Tracheal epithelial cell (primary cell): ENCODE data around the gene RNF11. TPM values are rescaled to one million over a fixed set of nuclear protein-coding genes. Genes with fewer than 3 reads are reported as not detected.

Experiments
- total RNA-seq: library from RNA; depleted of rRNA; stranded (reverse); fragments of >200 nt; gene quantifications from 2 replicates; pipeline ENCODE4 v1.2.1, GENCODE V29; 2014

The RNF11 gene
- 77.6 and 79.1 TPM in 2 replicates for total RNA-seq

GRCh38 chr1:51235673-51236530 lies at the start of gene RNF11:
RNF11 (plus strand) TSS chr1:51236273; CDS start chr1:51236757, 484 bp downstream.

Other genes starting within 250 kb of the RNF11 start
- gene C1orf185, start 134.0 kb upstream of the RNF11 start, total RNA-seq, result not detected in 2 replicates
- 8.1 and 15.2 TPM in 2 replicates for gene TTC39A, start 94.3 kb downstream of the RNF11 start, total RNA-seq